ENCODE results near the gene TMPRSS7.
"Not testable (repeated sequence)": the region's sequence is repeated elsewhere in the genome, so short reads cannot be mapped to it uniquely, and the experiment has no call there.

The TMPRSS7 gene

GRCh38 chr3:112012205-112012992 lies 22.1 kb upstream of the TMPRSS7 start:
- no peak for DNase-seq

DNA sequence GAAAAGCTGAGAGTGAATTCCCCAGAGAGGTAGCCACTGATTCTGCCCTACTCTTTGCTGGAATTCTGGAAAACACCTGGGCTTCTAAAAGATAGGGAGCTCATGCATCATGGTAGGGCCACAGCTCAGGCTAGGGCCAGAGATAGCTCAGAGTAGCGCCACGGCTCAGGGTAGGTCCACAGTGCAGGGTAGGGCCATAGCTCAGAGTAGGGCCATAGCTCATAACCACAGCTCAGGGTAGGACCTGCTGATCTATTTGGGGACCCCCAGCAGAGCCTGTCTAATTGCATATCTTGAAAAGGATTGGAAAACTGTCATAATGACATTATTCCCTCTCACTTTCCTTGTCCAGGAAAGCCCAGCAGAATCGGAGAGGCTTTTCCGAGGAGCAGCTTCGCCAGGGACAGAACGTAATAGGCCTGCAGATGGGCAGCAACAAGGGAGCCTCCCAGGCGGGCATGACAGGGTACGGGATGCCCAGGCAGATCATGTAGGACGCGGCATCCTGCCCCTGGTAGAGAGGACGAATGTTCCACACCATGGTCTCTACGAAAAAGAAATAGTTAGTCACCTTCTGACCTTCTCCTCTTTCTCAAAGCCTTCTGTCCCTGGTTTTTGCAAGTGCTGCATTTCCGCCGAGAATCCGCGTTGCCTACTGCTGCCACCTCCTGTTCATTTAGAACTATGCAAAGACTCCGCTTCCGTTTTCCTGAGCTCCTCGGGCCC lies 21.3 kb upstream of the TMPRSS7 start:
- no peak for DNase-seq

GRCh38 chr3:112013784-112014143 lies 20.8 kb upstream of the TMPRSS7 start:
- no peak for DNase-seq

DNA sequence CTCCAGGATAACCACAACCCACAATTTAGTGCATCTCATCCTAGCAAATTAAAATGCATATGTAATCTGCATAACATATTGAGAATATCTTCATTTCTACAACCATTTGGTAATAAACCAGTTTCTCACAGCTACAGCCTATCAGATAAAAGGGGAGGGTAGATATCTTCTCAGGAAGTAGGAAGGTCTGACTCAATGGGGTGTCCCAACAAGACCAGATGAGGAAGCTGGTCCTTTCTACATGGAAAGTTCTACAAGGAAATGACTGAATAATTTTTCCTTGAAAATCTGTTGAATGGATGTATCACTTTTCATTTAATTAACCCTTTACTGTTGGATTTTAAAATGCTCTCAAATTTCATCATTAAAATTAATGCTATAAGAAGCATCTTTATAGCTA lies 17.4 kb upstream of the TMPRSS7 start:
- DNase-seq, result no peak

GRCh38 chr3:112018712-112019111 lies 15.8 kb upstream of the TMPRSS7 start:
- no peak for DNase-seq

GRCh38 chr3:112019716-112020115 lies 14.8 kb upstream of the TMPRSS7 start:
- DNase-seq, result no peak

- DNase-seq, result no peak
These were observed 13.9 kb upstream of the TMPRSS7 start for GRCh38 chr3:112020674-112021085.

GRCh38 chr3:112027142-112027541 lies 7.4 kb upstream of the TMPRSS7 start:
- no peak for DNase-seq

GRCh38 chr3:112027826-112028225 lies 6.7 kb upstream of the TMPRSS7 start:
- DNase-seq, result no peak

DNA sequence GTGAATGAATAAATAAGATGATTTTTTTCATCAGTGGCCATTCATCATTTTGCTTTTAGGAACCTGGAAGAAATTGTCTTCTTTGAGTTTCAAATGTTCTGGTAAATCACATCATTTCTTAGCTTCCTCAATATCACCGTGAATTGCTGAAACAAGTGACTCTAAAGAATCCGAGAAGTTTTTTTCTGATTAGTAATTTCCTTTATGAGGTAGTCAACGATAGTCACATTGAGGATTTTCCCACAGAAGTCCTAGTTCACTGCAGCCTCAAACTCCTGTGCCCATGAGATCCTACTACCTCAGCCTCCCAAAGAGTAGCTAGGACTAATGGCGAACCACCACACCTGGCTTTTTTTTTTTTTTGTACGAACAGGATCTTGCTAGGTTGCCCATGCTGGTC lies 3.6 kb upstream of the TMPRSS7 start:
- DNase-seq, result no peak

DNA sequence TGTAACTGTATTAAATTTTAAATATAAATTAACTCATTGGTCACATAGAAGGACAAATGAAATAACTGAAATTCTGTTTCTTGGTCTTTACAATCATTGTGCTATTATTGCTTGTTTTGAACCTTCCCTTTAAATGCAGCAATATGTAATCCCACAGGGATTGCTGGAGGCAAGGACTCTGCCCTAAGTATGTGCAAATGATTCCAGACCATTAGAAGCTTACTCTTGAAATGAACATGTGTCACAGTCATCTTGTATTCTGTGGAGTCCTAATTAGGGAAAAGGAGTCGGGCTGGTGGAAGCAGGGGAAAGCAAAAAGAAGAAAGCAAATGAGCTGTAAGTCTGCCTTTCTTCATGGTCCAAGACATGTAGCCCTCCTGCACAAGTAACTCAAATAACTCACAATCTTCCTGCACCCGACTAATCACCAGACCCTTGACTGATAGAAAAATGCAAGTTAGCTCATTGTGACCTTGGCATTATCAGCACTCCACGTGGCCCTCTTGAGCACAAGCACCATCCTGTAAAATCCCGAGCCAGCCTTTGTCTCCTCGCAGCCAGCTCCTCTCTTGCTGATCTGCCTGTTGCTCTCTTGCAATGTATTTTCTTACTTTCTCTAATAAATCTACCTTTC lies 2.3 kb upstream of the TMPRSS7 start:
- no peak for DNase-seq

- DNase-seq, result no peak
These were observed 705 bp downstream of the TMPRSS7 start for GRCh38 chr3:112035241-112035640.

DNA sequence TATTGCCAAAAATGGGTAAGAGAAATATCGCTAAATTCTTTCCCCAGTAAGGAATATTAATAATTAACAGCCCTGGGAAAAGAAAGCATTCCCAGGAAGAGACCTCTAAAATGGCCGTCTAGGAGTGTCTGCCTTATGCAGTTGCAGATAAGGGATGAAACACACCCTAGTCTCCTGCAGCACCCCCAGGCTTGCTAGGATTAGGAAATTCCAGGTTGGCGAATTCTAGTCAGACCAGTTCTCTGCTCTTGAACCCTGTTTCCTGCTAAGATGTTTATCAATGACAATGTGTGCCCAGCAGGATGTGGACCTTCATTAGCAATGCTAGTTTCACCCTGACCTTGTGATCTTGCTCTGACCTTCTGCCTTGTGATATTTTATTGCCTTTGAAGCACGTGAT lies 2.7 kb downstream of the TMPRSS7 start:
- not testable (repeated sequence) for DNase-seq

- DNase-seq, result no peak
These were observed 4.3 kb downstream of the TMPRSS7 start for GRCh38 chr3:112038863-112039262.

DNA sequence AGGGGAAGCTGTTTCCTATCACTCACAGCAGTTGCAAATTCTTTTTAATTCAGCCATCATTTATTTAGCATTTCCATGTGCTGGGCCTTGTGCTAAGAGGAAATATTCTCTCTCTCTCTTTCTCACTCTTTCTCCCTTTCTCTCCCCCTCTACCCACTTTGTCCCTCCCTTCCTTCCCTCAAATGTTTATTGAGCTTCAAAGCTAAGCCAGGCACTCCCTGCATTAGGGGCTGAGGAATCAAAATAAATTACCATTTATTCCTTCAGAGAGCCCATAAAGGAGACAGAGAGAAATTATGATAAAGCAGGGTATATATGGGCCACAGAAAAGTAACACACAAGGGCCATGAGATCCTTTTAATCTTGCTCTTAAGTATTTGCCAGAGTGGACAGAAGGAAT lies 6.8 kb downstream of the TMPRSS7 start:
- no peak for DNase-seq

DNA sequence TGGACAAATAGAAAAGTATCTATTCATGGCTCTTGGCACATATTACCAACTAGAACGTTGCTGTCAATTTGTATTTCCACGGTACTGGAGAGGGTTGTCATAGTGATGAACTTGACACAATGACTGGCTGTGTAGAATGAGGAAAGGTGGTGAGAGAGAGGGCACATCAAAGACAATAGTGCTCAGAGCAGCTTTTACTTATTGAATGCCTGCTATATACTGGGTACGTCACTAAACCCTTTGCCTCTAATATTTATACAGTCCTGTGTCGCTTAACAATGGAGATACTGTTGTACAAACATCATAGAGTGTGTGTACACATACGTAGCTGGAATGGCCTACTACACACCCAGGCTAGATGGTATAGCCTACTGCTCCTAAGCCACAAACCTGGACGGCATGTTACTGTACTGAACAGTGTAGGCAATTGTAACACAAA lies 8.3 kb downstream of the TMPRSS7 start:
- peak; percentile 7 for DNase-seq

DNA sequence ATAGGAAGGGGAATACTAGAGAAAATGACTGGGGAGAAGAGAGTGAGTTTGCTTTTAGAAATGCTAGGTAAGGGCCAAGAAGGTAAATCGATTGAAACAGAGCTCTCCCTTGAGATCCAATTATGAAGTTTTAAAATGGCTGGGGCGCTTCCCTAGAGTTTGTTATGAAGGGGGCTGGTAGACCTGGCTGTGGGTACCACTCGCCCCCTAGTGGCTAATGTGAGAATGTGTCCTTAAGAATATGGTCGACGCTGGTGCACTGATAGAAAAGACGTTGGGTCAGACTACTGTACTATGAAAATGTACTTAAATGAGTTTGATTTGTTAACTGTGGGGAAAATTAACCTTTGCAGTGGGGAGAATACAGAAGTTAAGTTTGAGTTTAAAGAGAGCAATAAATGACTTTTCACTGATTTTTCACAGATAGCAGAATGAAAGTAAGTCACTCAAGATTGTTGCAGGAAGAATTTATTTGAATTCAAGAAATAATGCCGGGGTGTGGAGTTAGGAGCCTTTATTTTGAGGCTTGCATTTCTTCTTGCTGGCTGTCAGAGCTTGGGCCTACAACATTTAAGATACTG lies 9.2 kb downstream of the TMPRSS7 start:
- DNase-seq, result peak; percentile 73

DNA sequence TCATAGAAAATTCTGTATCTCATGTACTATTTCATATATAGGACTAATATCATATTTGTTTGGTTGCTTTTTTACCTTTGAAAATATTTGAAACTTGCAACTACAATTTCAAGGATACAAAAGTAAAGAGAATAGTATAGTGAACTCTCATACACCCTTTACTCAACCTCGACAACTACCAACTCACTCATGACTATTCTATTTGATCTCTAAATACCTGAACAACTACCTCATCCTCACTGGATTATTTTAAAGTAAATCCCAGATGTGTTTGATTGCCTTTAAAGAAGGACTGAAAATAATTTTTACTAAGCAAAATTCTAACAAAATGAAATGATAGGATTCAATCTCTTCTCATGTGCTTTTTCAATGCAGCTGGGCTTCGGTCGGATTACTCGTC lies 12.1 kb downstream of the TMPRSS7 start:
- no peak for DNase-seq

DNA sequence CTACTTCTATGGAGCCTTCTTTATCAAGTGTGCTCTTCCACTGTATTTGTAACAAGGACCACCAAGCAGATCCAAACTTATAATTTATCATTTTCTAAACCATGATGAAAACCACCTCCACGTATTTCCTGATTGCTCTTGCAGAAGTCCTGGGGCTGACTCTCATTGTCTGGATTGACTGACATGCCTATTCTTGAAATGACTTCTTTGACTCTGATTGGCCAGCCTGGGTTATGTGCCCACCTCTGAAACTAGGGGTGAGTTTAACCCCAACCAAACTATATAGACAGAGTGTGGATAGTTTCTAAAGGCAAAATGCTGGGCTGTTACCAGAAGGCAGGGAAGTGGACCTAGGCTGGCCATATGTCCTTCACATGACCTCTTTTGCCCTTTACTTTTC lies 12.7 kb downstream of the TMPRSS7 start:
- no peak for DNase-seq

DNA sequence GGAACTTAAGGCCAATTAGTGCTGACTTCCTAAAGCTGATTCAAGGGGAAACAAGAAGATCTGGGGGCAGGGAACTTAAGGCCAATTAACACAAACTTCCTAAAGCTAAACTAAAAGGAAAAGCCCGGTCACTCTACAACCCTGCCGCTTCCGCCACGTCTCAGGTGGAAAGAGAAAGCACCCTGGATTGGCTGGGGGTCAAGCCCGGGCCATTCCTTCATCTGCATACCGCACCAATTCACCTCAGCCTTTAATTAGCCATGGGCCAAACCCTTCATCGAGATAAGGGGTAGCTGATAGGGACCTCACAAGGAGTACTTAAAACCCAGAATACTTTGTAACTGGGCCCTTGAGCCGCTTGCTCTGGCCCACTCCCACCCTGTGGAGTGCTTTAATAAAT lies 14.4 kb downstream of the TMPRSS7 start:
- no peak for DNase-seq

GRCh38 chr3:112053229-112053628 lies 18.7 kb downstream of the TMPRSS7 start:
- no peak for DNase-seq

DNA sequence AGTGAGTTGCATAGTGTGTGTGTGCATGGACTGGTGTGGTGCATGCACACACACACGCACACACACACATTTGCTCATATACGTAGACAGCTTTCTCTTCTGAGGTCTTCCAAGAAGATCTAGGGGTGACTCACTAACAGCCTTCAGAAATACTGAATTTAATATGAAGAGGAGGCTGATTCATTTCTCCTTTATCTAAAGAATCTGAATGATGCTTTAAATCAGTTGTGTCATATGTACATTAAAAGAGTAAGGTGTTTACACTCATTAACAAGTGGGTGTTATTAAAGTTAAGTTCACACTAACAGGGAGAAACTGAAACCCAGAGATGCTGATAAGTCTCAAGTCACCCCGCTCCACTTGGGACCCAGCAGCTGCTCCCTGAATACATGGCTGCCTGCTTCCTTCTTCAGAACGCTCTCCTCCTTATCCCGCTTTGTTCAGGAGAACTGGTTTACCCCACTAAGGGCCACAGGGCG lies 22.0 kb downstream of the TMPRSS7 start:
- no peak for DNase-seq

DNA sequence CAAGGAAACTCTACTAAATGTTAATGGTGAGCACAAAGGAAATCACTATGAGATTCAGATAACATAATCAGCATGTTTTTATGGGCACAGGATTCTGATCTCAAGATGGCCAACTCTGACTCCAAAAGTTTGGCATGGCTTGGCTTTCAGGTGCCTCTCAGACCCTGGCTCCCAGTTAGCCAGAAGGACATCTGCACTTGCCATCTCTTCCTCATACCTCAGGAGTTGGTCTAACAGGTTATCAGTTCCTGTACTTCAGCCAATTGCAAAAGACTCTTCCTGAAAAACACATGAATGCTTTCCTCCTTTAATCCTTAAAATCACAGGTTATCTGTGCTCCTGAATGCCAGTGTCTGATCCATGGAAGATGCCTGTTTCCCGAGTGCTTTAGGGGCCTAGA lies 25.0 kb downstream of the TMPRSS7 start:
- DNase-seq, result no peak

GRCh38 chr3:112061152-112061551 lies 26.6 kb downstream of the TMPRSS7 start:
- DNase-seq, result no peak
